DMS 273 treated with DMSO at 0.1 percent for 48 hours (cell line): ENCODE results near the gene CCDC24.
A peak's percentile ranks its signal among the peaks of the same experiment; 100 is the strongest.

Experiments
- DNase-seq: peaks from one replicate; lab custom pipeline; 2025; lab: John Stamatoyannopoulos, UW

Gene CCDC24

DNA sequence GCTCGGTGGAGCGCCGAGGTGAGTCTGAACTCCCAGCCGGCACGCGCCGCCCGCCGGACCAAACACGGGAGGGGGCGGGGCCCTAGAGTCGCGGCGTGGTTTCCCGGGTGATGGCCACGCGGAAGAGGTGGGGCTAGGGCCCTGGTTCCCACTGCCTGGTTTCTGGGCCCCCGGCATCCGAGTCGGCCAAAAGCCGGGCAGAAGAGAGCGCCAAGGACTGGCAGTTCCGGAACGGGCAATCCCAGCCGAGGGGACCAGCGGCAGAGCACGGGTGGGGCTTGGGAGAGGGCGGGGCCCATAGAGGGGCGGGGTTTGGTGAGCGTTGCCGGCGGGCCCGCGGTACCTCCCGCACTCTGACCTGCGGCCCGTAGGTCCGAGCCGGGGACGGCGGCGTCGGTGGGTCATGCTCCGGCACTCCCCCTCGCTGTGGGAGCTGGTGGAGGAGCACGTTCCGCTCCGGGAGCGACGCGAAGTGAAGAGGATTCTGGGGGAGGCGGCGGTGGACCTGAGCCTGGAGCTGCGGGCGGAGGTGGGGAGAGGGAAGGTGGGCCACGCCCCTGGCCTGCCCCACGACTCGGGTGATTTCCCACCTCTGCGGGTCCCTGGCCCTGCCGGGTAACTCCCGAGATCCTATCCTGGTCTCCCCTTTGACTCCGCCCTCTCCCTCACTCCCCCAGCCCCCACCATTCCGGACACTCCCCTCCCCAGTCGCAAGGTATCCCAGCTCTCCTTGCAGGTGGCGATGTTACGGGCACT is at the start of gene CCDC24:
TSS of gene CCDC24 (plus strand) at position 124 of the 756 bp plus-strand sequence. CDS start at position 404, 280 bp downstream.
- DNase-seq, result peak; percentile 65

- no peak for DNase-seq
Observed at GRCh38 chr1:43942411-43942810, 49.0 kb upstream of the CCDC24 start.

- DNase-seq, result no peak
Observed at GRCh38 chr1:43944860-43945259, 46.5 kb upstream of the CCDC24 start.

DNA sequence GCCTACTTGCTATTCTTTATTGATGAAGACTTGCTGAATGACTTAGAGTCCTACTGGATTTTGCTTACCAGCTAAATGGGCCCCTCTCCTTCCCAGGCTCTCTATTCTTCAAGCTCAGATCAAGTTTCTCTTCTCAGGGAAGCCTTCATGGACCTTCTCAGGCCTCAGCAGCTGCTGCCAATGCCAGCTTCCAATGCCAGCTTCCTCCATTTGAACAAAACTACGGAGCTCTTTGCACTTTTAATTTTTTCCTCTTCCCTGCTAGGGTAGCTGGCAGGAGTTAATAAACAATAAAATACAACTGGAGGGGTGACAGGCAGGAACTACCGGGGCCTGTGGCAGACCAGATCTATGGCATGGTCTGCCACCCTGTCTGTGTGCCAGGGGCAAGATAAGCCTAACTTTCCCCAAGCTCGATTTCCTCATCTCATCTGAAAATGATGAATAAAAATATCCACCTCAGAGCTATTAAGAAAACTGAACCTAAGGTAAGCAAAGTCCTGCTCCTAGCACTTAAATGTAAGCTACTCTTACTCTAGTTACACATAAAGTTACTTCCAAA is 45.6 kb upstream of the CCDC24 start:
- no peak for DNase-seq

- peak; percentile 90 for DNase-seq
Observed at GRCh38 chr1:43946236-43947060, 45.0 kb upstream of the CCDC24 start, which contains the start of gene IPO13. Gene IPO13 (plus strand): TSS chr1:43946950. CDS start chr1:43947601, 651 bp downstream.

DNA sequence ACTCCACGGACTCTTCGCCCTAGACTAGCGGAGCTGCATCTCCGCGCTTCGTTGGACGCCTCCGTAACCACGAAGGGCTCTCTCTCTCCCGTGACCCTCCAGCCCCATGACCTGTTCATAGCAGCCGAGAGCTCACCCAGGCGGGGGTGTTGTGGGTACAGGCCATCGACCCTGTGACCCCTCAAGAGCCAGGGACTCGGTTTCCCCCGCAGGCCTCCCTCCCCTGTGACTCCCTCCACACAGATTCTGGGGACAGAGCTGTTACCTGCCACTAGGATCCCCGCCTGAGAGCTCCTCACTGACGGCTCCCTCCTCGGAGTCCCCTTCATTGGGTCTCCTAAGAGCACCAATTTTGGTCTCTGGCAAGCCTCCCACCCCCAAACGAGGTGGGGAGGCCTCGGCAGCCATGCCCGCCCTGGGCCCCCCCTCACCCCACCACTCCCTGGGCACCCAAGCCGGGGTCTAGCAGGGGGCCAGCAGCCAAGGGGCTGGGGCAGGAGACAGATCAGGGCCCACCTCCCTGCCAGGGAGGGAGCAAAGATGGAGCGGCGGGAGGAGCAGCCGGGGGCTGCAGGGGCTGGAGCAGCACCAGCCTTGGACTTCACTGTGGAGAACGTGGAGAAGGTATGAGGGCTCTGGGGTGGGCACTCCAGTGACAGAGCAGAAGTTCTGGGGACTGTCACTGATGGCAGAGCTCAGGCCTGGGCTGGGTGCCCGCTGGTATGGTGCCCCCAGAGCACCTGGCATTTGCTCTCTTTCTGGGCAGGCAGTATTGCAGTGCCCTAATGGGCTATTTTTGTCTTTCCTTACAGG is 44.1 kb upstream of the CCDC24 start:
- DNase-seq, result no peak

GRCh38 chr1:43947874-43948437 is 43.4 kb upstream of the CCDC24 start:
- no peak for DNase-seq

DNA sequence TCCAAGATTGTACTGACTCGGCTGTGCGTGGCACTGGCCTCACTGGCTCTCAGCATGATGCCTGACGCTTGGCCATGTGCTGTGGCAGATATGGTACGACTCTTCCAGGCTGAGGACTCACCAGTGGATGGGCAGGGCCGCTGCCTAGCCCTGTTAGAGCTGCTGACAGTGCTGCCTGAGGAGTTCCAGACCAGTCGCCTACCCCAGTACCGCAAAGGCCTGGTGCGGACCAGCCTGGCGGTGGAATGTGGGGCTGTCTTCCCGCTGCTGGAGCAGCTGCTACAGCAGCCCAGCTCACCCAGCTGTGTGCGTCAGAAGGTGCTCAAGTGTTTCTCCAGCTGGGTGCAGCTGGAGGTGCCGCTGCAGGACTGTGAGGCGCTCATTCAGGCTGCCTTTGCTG is 41.7 kb upstream of the CCDC24 start:
- DNase-seq, result no peak

DNA sequence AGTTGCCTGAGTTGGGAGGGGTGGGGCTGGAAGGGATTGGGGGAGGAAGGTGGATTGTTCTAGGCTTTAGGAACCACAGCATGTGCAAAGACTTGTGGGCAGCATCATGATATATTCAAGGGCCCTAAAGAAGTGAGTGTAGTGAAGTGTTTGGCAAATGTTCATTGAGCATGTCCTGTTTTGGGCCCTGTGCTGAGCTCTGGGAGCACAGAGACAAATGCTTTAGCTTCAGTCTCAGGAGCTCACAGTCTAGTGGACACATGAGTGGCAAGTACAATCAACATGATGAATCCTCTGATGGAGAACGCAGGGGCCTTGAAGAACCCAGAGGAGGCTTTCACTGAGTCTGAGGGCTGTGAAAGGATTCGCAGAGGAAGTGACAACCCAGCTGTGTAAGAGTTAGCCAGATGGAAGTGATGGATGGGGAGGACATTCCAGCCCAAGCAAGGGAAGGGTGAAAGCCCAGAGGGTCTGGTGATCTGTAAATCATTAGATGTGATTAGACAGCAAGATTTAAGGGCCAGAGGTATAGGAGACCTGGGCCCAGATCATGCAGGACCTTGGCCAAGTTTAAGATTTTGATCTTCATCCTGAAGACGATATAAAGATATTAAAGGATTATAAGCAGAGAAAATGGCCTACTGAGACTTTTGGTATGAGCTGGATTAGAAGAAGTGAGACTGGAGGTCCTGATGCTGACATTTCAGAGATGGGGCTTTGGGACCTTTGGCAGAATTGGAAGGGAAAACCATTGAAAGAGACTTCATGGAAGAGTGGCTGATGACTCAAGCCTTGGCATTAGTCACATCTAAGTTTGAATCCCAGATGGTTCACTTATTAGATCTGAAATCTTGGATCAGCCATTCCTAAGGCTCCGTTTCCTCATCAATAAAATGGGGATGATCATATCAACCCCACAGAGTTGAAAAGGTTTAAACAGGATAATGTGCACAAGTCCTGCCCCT is 40.1 kb upstream of the CCDC24 start:
- DNase-seq, result no peak

DNA sequence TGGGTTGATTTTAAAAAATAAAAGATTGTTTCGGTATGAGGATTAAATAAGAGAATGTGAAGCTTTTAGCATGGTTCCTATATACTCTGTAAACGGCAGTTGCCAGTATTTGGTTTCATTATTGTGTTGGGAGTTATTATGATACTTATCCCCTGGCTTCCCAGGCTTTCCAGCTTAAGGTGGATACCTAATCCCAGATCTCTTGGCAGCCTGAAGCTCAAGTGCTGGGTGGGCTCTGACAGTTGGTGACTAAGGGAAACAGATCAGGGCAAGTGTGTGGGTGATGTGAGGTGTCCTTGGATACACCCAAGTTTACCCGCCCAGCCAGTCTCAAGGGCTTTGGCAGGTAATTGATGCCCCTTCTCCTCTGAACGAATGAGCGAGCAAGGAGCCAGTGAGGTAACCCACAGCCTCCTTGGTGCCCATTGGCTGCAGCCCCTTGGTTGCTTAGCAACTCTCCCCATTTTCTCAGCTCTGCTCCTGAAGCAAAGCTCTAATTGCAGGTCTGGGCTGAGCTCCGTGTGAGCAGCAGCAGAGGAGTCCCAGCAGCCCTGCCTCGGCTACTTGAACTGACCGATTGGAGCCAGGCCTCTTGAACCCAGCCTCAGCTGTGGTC is 38.6 kb upstream of the CCDC24 start:
- DNase-seq, result peak; percentile 47

- DNase-seq, result no peak
Observed at GRCh38 chr1:43953361-43953760, 38.0 kb upstream of the CCDC24 start.

DNA sequence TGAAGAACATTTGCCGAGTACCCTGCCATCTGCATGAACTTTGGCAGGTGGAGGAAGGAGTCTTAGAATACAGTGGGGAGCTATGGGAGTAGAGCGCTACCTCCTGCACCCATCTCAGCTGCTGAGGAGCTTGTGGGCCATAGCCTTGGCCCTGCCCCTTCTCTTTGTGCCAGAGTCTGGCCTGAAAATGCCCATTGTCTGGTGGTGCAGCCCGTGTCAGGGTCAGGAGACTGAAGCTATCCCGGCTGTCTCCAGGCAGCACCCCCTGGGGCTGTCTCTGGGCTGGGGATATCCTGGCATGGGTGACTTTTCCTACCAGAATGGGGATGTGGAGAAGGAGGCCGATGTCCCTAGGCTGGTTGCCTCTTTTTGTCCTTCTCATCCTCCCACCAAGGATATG is 37.4 kb upstream of the CCDC24 start:
- DNase-seq, result no peak

- DNase-seq, result no peak
Observed at GRCh38 chr1:43956234-43956633, 35.2 kb upstream of the CCDC24 start.

DNA sequence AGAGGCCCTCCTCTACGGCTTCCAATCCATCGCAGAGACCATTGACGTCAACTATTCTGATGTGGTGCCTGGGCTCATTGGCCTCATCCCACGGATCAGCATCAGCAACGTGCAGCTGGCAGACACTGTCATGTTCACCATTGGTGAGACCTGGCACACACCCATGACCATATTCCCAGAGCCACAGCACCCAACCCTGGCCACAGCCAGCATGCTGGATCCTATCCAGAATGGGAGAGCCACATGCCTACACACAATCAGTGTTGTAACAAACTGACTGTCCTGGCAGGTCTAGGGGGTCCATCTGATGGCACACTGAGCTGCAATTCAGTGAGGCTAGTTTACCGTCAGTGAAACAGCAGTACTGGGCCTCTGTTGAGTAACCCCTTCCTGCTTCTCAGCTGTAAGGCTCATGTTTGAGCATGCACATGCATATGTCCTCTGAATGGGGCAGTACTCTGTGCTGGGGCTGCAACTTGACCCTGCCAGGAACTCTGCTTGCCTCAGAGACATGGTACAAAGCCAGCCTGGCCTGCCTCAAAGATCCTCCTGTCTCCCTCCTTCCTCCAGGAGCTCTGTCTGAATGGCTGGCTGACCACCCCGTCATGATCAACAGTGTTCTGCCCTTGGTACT is 33.9 kb upstream of the CCDC24 start:
- no peak for DNase-seq

- DNase-seq, result no peak
Observed at GRCh38 chr1:43958351-43959255, 32.8 kb upstream of the CCDC24 start.

GRCh38 chr1:43960798-43961197 is 30.6 kb upstream of the CCDC24 start:
- DNase-seq, result no peak

DNA sequence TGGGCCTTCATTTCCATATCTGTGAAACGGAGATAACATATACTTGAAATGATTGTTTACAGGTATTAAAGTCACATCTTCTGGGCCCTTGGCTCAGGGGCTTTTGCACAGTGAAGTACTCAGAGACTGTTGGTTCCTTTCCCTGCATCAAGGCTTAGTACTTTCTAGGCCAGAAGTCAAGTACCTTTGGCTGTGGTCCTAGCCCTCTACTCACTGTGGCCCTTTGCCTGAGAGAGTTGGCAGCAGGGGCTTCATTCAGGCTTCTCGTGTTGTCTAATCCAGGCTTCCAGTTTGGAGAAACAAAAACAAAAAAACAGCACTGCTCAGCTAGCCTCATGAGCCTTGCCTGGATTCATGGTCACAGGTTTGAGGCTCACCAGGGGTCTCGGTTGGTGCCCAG is 29.7 kb upstream of the CCDC24 start:
- no peak for DNase-seq

DNA sequence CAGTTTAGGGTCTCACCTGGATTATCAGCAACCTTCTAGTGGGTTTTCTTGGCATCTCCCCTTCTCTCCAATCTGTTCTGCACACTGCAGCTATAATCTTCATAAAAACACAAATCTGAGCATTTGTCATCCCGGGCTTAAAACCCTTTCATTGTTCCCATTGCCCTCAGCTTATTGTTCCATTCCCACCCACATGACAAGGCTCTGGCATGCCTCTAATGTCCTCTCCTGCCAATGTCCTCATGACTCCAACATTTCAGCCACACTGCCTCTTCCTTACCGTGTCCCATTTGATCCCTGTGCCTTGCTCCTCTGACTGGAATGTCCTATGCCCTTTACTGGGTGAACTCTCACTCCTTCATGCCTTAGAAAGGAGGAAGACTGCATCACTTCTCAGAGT is 29.1 kb upstream of the CCDC24 start:
- no peak for DNase-seq
